ENCODE measurements around the gene CELF2.

CELF2 gene

DNA sequence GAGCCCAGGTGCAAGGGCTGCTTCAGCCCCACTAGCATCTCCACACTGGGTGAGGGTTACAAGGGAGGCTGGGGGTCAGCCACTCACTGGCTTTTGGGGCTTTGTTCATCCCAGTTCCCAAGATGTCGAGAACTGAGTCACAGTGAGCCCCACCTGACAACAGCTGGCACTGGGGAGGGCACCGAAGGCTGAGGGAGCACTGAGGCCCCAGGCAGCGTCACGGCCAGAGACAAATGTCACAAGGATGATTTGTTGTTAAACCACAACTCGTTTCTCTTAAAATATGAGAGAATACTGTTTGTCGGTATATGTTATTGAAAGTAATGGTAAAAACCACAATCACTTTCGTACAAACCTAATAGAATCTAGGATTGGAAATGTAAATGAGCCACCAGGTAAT, 219.9 kb downstream of the CELF2 start:
- DNase-seq (ENCODE audit: insufficient read length, low spot score), result no peak
- no peak for FAIRE-seq

DNA sequence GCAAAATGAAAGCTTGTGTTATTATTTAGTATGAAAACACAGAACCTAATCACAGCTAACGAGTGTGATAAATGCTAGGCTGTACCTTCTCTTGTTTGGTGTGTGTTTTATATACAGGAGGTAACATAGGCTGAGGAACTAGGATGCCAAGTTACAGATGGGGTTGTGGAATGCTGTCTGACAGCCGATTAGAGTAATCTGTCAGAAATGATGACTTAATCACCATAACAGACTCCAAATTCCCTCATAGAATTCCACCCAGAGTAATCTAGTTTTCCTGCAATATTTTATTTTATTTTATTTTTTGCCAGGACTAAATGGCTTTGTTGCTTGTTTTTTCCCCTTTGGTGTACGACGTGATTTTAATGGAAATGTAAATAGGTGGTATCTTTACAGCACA, 221.2 kb downstream of the CELF2 start:
- no peak for FAIRE-seq
- DNase-seq (ENCODE audit: insufficient read length, low spot score), result no peak

DNA sequence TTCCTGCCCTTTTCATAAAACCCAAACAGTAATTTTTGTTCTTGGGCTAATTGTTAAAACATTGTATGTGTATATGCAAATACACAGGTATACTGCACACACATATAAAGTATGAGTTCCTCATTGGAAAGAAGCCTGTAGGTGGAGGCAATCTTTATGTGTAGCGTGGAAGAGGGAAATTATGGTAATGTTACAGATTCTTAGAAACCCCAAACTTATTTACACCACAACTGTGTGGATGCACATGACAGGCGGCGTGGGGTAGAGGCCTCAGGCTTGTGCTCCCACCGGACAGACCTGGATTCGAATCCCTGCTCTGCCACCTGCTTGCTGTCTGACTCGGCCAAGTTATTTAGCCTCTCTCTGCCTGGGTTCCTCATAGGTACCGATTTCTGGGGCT, 223.0 kb downstream of the CELF2 start:
- DNase-seq (ENCODE audit: insufficient read length, low spot score) (no peak), FAIRE-seq (no peak)

DNA sequence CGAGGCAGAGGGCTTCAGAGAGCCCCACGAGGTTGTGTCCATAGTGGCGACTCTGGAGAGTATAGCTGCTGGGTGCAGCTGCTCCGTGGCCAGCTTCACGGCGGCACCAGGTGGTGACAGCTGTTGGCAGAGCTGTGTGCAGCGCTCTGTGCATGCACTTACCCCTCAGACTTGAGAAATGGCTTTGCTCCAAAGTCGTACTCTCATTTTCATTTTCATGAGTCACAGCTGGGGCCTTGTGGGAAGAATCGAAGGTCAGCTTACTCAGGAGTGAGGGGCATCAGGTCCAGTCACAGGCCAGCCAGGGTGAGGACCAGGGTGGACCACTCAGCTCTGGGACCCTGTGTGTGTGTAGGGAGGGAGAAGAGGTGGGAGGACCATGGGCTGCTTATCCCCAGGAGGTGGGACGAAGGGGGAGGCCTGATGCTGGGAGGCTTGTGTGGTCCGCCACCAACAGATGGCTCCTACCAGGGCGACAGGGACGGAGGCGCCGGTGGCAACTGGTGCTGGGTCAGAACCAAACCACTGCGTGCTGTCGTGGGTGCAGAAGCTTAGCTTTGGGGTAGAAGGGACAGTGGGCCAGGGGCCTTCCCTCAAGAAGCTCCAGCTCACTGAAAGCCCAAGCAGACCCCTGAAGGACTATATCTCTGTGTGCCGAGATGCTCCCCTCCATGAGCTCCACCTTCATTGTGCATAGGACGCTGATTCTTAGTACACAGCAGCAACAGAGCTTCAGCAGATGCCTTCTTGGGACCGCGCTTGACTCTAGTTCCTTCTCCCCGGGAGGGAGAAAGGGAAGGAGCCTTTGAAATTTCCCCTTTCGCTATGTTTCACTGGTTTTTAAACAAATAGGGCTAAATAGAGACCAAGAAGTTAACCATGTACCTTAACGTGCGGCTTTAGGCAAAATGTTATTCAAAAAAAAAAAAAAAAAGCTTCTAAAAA, 225.0 kb downstream of the CELF2 start:
- FAIRE-seq, result no peak
- no peak for DNase-seq (ENCODE audit: insufficient read length, low spot score)

DNA sequence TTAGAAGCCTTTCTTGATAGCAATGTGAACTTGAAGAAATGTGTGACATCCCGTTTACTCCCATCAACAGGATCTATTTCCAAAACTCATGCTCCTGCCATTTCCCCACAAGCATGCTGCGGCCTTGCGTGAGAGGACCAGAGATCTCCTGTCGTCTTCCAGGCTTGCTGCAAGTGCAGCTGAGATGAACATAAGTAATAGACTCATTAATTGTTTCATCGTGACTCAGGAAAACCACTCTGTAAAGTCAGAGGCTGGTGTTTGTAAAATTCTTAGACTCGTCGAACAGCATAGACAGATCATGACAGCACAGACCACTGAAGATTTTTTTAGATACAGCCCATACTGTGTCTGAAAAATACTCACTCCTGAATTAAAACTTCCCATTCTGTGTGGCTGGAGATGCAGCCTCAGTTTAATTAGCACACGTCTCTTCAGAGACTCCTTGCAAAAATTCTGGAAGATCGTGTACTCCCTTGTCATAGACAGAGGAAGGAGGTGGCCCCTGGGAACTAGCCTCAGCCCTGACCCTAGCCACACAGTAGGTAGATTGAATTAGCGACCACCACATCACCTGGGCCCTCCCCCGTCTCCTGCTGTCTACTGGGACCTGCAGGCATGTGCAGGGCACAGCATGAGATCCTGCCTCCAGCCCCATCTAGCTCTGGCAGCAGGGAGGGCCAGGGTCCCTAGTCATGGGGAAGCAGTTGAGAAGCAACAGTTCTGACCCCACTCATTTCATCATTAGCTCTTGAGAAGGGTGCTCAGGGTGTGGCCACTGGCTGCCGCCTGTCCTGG, 226.0 kb downstream of the CELF2 start:
- no peak for FAIRE-seq

DNA sequence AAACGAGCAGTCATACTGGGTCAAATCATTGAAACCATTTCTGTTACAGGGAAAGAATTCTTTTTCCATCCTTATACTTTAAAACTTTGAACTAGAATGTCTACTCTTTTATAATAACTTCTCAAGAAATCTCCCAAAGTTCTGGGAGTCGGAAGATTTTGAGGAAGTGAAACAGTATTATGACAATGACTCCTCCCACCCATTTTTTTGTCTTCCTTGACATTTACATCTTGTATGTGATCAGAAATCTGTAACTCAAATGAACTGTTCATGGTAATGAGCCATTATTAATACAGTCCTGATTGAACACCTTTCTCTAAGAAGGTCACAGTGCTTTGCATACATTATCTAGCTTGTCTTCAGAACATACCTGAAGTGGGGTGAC, 227.4 kb downstream of the CELF2 start:
- FAIRE-seq, result no peak
- no peak for DNase-seq (ENCODE audit: insufficient read length, low spot score)

More for the DNA sequence above, 226.0 kb downstream of the CELF2 start:
- DNase-seq (ENCODE audit: insufficient read length, low spot score), result no peak

DNA sequence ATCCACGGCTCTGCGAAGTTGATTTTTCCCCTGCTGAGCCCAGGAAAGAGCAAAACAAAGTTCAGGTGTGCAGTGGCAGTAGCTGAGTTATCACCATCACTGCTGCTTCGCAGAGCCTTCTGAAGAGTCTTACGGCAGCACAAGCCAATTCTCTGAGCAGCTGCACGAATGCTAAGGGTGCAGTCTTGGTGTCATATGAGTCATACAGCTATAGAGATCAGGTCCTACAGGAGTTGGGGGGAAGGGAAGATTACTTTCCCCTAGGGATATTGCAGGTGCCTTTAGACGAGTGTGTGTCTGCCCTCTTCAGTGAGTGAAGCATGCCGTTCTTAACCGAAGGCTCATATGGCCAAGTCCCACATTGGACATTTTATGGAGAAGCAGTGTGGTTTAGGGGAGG, 227.8 kb downstream of the CELF2 start:
- DNase-seq (ENCODE audit: insufficient read length, low spot score) (no peak), FAIRE-seq (no peak)

DNA sequence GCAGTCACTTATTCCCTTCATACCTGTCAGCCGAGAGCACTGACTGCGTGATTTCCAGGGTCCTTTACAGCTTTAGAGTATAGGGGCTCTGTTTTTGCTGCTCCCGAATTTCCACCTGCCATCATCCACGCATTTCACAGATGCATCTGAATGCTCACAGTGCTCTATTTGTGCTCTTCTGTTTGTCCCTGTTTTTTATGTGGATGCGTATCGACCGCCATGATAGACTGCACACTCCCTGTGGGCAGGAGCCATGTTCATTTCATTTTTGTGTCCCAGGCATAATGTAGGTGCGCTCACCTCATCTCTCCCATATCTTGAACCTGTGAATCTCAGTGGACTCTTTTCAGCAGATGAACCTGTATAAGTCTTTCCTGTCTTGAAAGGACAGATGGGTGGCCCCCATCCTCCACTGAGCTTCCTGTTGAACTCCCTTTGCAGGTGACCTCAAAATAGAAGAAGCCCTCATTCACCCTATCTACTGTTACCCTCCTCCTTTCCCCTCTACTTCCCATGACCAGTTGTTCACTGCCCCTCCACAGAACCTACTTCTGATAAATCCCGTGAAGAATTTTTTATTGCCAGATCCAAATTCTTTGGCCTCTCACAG, 228.4 kb downstream of the CELF2 start:
- DNase-seq (ENCODE audit: insufficient read length, low spot score) (no peak), FAIRE-seq (no peak)

DNA sequence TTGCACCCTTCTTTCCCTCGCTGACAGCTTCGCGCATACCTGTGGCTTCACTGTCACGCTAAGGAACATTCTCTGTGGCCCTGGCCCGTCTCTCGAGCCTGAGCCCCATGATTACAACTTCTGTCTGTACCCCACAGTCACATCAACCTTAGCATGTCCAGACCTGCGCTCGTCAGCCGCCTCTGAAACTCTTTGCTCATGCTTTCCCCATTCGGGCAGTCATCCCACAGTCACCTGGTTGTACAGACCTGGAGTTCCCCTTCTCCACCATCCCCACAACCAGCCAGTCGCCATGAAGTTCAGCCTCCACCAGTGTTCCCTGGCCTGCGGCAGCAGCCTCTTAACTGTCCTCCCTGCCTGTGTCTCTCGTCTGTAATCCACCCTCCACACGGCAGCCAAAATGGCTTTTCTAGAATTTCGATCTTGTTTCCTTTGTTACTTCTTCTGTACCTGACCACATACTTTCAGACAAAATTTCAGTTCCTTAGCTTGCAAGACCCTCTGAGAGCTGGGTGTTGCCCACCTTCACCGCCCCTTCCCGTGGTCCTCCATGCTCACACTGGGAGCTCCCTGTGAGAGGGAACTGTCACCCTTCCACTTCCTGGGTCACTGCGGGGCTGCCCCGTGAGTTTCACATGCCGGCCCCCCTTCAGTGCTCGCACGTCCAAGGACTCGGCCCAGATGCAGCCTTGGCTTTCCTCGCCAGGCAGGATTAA, 229.2 kb downstream of the CELF2 start:
- no peak for FAIRE-seq
- no peak for DNase-seq (ENCODE audit: insufficient read length, low spot score)

DNA sequence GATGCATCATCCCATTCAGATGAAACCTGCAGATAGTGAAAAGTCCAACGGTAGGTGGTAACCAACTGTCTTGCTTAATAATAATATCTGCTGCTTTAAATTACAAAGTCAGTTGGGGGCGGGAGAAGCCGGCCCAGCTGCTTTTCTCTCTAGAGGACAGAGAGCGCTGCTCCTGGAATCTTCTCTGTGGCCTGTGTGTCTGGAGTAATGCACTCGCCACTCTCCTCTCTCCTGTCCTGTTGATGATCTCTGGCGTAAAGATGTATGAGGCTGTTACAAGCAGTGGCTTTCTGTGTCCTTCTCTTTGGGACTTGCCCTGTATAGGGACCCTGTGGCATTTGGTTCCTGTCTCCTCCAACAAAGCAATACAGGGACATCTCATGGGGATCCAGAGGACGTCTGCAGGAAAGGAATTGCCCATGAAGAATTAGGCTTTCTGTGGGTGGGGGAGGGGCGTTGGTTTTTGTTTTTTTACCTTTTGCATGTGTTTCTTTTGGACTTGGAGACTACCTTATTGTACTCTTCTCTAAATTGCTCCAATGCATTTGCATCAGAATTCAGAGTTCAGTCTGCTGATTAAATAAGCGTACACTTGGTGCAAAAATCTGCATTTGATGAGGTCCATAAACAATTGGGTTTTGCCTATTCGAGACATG, 231.6 kb downstream of the CELF2 start:
- FAIRE-seq (no peak), DNase-seq (ENCODE audit: insufficient read length, low spot score) (no peak)

DNA sequence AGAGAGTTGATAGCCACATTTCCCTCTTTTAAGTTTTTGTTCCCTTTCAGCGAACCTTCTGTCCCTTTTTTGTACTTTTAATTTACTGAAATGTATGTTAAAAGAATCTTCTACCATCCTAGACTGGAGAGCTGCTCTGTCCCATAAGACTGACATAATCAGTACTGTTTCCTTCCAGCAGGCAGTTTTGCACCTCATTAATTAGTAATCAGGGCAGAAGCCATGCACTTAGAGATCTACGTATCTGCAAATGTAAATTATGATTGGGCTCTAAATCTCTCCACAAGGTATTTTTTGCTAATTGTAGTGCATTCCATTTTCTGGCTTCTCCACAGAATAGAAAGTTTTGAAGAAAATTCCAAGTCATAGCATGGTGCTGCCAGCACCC, 232.1 kb downstream of the CELF2 start:
- FAIRE-seq (no peak), DNase-seq (ENCODE audit: insufficient read length, low spot score) (no peak)

DNA sequence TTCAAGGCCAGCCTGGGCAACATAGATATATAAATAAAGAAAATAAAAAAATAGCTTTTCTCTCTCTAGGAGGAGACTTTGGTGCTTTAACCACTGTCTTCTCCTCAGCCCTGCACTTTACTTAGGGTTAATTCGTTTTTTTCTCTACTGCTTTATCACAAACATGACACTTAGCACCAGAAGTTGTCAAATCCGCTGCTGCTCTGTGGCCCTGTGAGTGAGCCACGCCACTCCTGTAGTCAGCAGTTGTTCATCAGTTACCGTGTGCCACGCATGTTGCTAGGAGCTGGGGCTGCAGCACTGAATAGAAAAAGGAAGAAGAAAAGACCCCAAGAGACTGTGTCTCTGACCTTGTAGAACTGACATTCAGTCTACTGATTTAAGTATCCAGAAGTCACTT, 232.6 kb downstream of the CELF2 start:
- DNase-seq (ENCODE audit: insufficient read length, low spot score), result no peak
- FAIRE-seq, result no peak

DNA sequence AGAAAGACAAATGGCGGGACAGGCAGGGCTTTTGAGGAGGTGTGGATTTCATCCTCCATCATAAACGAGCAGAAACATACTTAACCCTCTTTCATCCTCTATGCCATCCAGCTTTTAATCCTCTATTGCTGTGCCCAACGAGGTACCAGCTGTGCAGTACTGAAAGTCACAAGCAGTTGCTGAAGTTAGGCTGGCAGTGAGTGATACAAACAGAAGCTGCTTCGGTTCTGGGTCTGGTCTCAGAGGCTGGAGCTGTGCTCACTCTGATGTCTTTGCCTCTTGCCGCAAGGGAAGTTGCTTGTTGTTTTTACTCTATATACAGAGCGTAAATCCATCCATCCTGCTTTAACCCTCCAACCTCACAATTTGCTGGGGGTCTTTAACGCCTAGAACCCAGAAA, 235.2 kb downstream of the CELF2 start:
- DNase-seq (ENCODE audit: insufficient read length, low spot score) (no peak), FAIRE-seq (no peak)

DNA sequence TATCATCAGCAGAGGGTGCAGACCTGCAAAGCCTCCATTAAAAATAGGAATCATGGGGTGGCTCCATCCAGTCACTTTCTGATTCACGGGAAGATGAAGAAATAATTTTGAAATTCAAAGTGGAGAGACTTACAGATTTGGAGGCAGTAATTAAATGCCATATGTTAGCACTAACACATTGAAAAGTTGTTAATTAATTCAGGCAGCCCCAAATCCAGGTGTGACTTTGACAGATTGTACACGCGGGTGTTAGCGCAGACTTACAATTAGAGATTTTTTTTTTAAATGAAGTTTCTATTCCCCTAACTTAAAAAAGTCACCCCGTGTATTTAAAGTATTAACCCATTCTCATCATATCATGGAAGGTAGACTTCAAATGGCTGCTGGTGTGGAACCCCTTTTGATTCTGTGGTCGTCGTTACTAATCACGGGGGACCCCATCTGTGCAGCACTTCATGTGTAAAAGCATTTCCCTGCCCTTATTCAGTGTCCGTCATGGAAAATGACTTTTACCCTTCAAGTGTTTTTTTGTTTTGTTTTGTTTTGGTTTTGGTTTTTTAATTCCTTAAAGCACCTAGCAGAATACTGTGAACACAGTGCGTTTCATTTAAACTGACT, 235.8 kb downstream of the CELF2 start:
- DNase-seq (ENCODE audit: insufficient read length, low spot score), result no peak
- no peak for FAIRE-seq

DNA sequence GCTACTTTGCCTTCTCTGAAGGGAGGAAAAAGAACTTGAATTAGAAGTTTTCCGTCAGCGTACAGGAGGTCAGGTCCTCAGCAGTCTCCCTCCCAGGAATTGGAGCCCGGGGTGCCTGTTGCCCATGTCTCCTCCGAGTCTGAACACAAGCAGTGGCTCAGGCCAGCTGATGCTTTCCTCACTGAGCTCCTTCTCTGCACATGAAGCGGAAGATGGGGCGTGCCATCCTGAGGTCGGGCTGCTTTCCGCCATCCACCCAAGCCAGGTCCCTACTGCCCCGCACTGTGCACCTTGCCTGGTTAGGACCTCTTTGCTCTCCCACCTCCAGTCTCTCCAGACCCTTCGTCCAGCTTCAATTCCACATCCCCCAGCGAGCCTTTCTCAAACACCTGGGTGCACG, 237.5 kb downstream of the CELF2 start:
- DNase-seq (ENCODE audit: insufficient read length, low spot score) (no peak), FAIRE-seq (no peak)

DNA sequence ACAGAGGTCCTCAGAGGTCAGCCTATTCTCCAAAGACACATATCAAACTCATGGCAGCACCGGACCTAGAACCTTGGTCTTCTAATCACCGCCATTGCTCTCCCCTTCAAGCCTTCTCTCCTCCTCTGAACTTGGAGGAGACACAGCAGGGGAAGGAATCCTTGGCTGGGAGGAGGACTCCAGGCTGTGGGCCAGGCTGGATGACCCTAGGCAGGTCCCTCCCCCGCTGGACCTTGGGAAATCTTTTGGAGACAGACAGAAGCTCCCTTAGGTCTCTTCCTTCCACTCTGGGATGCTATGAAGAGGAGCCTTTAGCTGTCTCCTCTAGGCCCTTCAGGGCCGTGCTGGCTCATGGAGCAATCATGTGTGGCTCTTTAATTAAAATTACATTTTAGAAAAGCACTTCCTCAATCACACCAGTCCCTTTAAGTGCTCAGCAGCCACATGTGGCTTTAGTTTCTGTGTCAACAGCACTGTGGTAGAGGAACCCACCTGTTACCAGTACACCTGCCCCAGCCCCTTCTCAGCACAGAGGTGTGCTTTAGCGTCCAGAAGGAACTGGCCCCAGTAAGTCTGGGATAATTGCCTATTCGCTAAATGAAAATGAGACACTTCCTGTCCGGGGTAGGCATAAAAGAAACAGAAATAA, 238.2 kb downstream of the CELF2 start:
- no peak for FAIRE-seq
- DNase-seq (ENCODE audit: insufficient read length, low spot score), result no peak

DNA sequence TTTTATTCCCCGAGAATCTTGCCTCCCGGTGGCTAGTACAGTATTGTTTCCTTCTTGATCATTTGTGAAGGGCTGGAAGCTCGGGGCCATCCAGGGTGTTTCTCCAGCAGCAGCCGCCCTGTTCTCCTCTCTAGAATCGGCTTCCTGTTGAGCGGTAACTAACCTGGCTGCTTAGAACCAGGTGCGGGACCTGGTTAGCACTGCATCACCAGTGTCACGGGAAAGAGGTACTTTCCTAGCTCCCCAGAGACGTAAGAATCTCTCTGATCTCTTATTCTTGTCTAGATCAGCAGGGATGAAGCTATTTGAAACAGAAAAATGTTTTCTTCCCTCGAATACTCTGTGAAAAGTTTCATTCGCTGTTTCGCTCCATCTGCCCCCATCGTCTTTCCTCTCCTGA, 239.2 kb downstream of the CELF2 start:
- FAIRE-seq (no peak), DNase-seq (ENCODE audit: insufficient read length, low spot score) (no peak)

DNA sequence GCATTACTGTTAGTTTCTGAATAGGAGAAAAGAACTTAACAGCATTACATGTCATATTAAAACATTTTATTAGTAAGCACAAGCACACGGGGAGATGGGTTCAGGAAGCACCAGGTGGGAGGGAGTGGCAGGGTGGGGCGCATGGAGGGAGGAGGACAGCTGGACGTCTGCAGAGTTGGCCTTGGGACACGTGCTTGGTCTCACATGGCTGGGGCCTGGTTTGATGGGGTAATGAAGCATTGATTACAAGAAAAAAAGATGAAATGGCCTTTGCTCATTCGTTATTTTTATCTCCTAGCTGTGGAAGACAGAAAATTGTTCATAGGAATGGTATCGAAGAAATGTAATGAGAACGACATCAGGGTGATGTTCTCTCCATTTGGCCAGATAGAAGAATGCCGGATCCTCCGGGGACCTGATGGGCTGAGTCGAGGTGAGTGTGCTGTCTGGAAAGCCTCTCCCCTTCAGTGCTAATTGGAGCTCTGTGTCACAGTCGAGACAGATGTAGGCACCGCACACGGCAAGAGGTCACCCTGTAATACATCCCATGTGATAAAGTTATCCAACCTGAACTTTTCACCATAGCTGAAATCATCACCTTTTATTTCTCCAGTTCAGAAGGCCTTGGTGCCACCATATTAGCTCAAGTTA, 239.9 kb downstream of the CELF2 start:
- FAIRE-seq (no peak), DNase-seq (ENCODE audit: insufficient read length, low spot score) (no peak)

DNA sequence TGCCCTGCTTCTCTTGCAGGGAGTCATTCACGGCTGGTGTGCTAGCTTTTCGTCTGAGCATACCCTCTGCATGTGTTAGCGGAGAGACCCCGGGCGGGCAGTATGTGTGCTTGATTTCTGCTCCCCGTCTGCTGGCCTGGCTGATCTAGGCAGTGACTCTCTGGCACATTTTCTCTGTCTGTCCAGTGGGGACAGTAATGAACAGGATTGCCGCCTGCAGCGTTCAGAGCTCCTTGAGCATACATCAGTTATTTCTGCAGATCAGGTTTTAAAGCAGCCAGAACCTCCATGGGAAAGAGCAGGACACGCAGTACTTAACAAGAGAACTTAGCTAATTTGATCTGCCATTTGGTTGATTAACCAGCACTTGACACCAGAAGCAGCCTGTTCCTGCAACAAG, 242.5 kb downstream of the CELF2 start:
- DNase-seq (ENCODE audit: insufficient read length, low spot score) (no peak), FAIRE-seq (no peak)

Data from HTR-8/SVneo (cell line).